Activated T-cell treated with anti-CD3 and anti-CD28 coated beads for 48 hours (primary cell): ENCODE results near the gene TMEM225B.
"Not testable (repeated sequence)": the region's sequence is repeated elsewhere in the genome, so short reads cannot be mapped to it uniquely, and the experiment has no call there.

Experiments
- DNase-seq: peaks from one replicate; pipeline ENCODE4 v3.0.0-alpha.2; 2020; ENCODE audit warnings: low read depth

Gene TMEM225B

DNA sequence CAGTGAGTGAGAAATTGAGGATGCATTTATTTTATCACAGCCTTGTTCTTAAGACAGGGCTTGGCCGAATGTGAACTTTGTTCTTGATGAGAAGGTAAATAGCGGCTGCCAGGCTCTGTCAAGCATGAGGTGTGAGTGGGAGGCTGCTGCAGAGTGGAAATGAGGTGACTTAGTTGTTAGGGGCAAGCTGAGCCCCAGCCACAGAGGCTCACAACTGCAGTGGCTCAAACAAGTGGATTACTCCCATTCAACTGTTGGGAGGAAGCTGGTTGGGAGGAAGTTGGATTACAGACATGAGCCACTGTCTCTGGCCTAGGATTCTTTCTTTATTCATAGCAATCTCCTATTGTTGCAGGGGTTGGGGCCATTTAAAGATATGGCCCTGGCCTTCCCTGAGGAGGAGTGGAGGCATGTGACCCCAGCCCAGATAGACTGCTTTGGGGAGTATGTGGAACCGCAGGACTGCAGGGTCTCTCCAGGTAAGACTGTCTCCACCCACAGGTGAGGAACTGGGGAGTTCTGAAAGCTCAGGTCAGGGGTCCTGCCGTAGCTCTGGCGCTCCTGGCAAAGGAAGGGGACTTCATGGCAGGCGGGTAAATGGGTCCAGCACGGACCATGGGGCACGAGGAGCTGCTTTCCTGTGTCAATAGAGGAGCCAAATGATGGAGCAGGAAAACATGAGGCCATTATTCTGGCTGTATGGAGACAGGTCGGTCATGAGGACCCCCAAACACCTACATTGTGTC lies 25.8 kb downstream of the TMEM225B start:
- peak; percentile 38 for DNase-seq

GRCh38 chr7:99624484-99624883 lies 26.4 kb downstream of the TMEM225B start:
- DNase-seq, result peak; percentile 67

- no peak for DNase-seq
Measured at GRCh38 chr7:99625321-99625720, 27.3 kb downstream of the TMEM225B start.

GRCh38 chr7:99625961-99626360 lies 27.9 kb downstream of the TMEM225B start:
- DNase-seq, result no peak

DNA sequence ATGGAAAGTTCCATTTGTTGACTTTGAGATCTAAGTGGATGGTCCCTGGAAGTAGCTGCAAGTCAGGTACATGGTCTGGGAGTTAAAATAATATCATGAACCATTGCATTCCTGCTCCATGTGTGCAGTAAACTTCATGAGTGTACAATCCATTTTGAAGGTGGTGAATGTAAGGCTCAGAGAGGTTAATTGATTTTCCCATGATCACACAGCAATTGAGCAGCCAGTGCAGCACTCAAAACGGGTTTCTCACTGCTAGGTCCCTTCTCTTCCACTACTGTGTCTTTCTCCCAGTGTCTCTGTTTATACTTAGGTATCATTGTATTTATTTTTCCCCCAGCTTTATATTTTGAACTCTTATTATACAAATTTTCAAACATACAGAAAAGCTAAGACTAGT lies 28.6 kb downstream of the TMEM225B start:
- no peak for DNase-seq

- no peak for DNase-seq
Measured at GRCh38 chr7:99627513-99627912, 29.4 kb downstream of the TMEM225B start.

DNA sequence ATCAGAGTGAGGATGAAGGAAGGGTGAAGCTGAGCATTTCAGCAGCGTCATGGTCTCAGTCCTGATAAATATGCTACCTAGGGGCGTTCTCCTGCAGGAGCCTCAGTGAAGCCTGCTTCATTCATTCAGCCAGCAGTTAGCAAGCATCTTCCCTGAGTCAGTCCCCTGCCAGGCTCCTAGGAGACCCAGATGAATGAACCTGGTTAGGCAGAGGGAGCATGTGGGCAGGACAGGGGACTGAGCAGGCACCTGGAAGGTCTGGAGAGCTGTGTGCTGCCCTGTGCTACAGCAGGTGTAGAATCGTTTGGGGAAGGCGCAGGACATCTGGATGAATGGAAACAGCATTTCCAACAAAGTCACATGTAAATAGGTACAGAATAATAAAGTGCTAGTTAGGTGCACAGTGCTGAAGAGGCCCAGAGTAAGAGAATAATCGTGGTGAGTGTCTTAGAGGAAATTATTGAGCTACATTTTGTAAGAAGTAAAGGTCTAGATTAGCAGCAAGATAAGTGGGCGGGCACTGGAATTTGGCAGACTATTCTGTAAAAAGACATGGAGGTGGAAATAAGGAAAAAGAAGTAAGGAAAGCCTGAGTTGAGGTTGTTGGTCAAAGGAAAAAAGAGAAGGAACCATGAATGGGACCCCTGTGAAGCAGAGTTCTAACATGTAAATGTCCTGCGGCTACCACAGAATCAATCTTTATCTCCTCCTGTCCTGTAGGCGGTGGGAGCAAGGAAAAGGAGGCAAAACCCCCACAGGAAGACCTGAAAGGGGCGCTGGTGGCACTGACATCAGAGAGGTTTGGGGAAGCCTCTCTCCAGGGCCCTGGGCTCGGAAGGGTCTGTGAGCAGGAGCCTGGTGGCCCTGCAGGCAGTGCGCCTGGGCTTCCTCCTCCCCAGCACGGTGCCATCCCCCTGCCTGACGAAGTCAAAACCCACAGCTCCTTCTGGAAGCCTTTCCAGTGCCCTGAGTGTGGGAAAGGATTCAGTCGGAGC lies 30.7 kb downstream of the TMEM225B start:
- DNase-seq, result no peak

DNA sequence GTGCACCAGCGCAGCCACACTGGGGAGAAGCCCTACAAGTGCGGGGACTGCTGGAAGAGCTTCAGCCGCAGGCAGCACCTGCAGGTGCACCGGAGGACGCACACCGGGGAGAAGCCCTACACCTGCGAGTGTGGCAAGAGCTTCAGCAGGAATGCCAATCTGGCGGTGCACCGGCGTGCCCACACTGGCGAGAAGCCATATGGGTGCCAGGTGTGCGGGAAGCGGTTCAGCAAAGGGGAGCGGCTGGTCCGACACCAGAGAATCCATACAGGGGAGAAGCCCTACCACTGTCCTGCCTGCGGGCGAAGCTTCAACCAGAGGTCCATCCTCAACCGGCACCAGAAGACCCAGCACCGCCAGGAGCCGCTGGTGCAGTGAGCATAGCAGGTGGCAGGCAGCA lies 31.6 kb downstream of the TMEM225B start:
- no peak for DNase-seq

GRCh38 chr7:99631295-99632109 lies 33.4 kb downstream of the TMEM225B start:
- DNase-seq, result peak; percentile 42

DNA sequence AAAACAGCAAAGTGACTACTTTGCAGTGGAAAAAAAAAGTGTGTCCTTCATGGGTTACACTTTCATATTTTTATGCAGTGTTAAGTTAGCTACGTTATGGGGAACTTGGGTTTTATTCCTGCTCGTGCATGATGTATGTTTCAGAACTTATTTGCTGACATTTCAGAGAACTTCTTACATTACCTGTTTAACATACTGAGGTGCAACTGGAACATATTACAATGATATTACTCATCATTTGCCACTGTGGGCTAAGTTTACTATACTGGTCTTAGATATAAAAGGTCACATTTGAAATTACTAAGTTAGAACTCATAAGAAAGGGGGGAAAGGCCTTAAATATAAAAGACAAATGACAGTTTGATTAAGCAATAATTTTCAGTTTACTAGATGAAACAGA lies 39.3 kb downstream of the TMEM225B start:
- DNase-seq, result not testable (repeated sequence)

DNA sequence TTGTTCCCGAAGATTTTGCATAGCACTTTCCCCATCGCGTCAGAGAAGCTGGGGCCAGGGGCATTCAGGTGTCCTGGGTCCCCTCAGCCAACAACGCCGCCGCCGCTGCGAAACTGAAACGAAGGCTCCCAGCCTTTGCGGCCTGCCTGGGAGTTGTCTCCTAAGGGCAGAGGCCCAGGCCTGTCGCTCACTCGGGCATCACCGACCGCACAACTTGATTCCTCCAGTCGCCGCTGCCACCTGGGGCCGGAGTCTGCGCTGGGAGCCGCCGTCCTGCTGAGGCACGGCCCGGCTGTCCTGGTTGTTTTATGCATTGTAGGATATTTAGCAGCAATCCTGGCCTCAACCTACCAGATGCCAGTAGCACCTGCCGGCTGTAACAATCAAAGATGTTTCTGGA lies 40.7 kb downstream of the TMEM225B start:
- no peak for DNase-seq

GRCh38 chr7:99639267-99639666 lies 41.2 kb downstream of the TMEM225B start:
- DNase-seq, result no peak

DNA sequence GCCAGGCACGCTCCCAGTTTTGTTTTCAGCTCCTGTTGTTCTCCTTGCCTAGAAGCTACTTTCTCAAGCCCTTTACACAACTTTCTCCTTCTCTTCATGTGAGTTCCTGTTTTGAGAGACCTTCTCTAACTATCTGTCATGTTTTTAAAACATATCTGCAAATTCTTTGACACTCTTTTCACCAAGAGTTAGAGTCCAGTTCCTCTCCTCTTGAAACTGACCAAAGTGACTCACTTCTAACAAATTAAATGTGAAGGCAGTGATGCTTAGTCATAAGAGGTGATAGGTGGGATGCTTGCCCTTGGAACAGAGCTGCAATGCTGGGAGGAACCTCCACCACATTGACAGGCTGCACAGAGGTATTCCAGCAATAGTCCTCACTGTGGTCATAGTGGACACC lies 44.0 kb downstream of the TMEM225B start:
- DNase-seq, result no peak

DNA sequence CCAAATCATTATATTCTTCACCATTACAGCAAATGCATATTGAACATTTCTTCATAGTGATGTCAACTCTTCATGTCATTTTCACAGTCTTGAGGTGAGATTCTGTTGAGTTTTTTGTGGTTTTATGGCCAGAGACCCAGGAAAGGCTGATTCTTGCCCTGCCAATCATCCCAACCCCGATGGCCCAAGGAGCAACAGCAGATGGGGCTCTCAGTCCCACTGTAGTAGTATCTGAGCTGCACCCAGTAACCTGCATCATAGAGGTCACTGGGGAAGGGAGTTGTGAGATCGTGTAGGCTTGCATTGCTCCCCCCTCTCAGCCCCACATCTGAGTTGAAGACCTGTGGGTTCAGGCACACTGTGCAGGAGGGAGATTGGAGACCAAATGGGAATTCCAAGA lies 45.4 kb downstream of the TMEM225B start:
- DNase-seq, result no peak

- DNase-seq, result no peak
Measured at GRCh38 chr7:99644431-99644830, 46.4 kb downstream of the TMEM225B start.

- DNase-seq, result no peak
Measured at GRCh38 chr7:99645590-99645989, 47.5 kb downstream of the TMEM225B start.

DNA sequence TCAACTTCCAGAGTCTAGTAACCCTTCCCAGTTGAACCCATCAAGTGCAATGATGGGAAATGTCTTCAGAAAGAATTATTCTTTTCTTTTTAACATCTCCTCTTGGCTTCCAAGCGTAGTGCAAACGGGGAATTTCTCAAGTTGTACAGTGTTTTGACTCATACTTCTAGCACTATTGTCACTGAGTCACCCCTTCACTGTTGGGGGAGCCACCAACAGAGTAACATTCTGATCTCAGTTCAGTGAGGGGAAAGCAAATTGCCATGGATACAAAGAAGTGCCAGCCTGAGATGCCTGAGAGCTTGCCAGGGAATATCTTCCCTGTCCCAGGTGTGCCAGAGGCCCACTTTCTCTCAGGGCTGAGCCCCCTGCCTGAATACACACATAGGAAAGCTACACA lies 50.8 kb downstream of the TMEM225B start:
- no peak for DNase-seq

DNA sequence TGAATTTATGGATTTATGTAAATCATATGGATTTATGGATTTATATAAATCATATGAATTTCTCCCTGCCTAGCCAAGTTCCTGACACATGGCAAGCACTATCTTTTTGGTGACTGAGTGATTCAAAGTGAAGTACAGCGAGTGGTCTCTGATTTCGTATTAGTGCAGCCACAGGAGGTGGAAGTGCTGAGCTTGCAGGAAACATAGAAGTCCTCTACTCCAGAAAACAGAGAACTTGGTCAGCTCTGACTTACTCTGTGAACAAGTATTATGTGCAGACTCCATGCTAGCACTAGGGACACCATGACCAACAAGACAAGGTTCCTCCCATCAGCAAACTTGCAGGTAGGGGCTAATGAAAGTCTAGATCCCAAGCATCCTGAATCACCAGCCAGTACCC lies 53.2 kb downstream of the TMEM225B start:
- DNase-seq, result no peak

DNA sequence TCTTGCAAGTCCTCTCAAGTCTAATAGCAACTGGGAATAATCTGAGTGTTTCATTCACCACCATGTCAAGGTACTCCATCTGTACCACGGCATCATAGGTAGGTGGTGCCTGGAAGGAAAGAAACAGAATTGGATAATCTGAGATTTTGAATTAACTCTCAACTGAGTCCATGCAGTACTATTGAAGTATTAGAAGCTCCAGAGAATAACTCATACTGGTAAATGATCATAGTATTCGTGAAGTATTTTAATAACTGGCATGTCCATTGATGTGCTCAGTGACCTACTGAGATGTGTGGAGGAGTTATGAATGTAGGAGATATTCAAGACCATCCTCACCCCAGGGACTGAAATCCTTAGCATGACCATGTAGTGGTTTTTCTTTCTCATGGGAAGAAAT lies 54.6 kb downstream of the TMEM225B start:
- DNase-seq, result no peak

DNA sequence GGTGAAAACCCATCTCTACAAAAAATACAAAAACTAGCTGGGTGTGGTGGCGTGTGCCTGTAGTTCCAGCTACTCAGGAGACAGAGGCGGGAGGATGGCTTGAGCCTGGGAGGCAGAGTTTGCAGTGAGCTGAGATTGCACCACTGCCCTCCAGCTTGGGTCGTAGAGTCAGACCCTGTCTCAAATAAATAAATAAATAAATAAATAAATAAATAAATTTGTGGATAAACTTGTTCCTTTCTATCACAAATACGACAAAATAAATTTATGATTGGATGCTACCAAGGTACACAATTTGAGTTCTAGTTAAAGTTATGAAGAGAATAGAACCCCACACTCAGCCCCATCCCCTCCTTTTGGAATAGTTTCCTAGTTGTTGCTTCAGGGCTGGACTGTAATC lies 55.2 kb downstream of the TMEM225B start:
- not testable (repeated sequence) for DNase-seq

DNA sequence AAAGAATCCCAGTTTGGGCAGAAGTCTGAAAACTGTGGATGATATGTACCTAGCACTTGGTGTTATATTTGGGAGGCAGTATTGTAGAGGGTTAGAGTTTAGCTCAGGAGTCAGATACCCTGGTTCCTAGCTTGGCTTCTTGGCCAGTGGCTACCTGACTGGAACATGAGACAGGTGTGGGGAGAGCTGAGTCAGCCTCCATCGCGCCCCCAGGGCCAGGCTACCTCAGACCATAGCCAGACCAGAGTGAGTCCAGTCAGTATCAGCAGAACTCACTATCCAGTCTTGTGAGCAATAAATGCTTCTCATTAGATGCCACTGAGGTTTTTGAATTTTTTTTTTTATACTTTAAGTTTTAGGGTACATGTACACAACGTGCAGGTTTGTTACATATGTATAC lies 55.7 kb downstream of the TMEM225B start:
- DNase-seq, result no peak

DNA sequence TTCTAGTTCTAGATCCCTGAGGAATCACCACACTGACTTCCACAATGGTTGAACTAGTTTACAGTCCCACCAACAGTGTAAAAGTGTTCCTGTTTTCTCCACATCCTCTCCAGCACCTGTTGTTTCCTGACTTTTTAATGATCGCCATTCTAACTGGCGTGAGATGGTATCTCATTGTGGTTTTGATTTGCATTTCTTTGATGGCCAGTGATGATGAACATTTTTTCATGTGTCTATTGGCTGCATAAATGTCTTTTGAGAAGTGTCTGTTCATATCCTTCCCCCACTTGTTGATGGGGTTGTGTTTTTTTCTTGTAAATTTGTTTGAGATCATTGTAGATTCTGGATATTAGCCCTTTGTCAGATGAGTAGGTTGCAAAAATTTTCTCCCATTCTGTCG lies 56.6 kb downstream of the TMEM225B start:
- not testable (repeated sequence) for DNase-seq
